Esophagus squamous epithelium (tissue), 5 donors: Measurements from ENCODE around the gene NLGN2. TPM values are rescaled to one million over a fixed set of nuclear protein-coding genes. Genes with fewer than 3 reads are reported as not detected.
"Not testable (repeated sequence)": the region's sequence is repeated elsewhere in the genome, so short reads cannot be mapped to it uniquely, and the experiment has no call there.

Experiments
- DNase-seq: peaks from one replicate; lab custom pipeline; 2025; lab: John Stamatoyannopoulos, UW
- H3K27ac ChIP-seq, 4 donors: fragments of 200-600 bp; sonication (generic); one replicate each; pipeline ENCODE4 v1.5.1; 2016 to 2019; ENCODE audit warnings: mild to moderate bottlenecking in 1 of 4
- H3K27me3 ChIP-seq, 4 donors: fragments of 200-600 bp; sonication (generic); 1 replicate in 3 of 4; 2 replicates in 1 of 4; pipeline versions ENCODE4 v1.5.1 to v1.6.0; 2017 to 2021; ENCODE audit warnings: antibody characterized with exemption in 1 of 4
- H3K36me3 ChIP-seq, 3 donors: fragments of 200-600 bp; sonication (generic); one replicate each; pipeline ENCODE4 v1.5.1; 2016 to 2019
- H3K4me1 ChIP-seq, 3 donors: fragments of 200-600 bp; sonication (generic); one replicate each; pipeline ENCODE4 v1.5.1; 2017 to 2019
- H3K4me3 ChIP-seq, 4 donors: fragments of 200-600 bp; sonication (generic); 1 replicate in 3 of 4; 2 replicates in 1 of 4; pipeline ENCODE4 v1.5.1; 2016 to 2019; ENCODE audit warnings: mild to moderate bottlenecking in 2 of 4, moderate library complexity in 1 of 4
- H3K9me3 ChIP-seq, 3 donors: fragments of 200-600 bp; sonication (generic); one replicate each; pipeline ENCODE4 v1.5.1; 2016 to 2019
- POLR2A ChIP-seq, 4 donors: fragments of 450-650 bp; IDR thresholded peaks; one replicate each; pipeline ENCODE4 v1.6.1; 2017; ENCODE audit warnings: antibody characterized with exemption in 4 of 4, mild to moderate bottlenecking in 4 of 4, moderate library complexity in 3 of 4
- WGBS, 2 donors: methylation state at CpG; one replicate each; pipeline ENCODE4 v1.1.5; 2018; 5-methylcytosine and 5-hydroxymethylcytosine counted together
- intact Hi-C: fragments of 100-400 bp; cut with DNase I; formaldehyde crosslinking; loops from one replicate; pipeline ENCODE4 v1.15.0; 2022
- total RNA-seq, 4 donors: library from RNA; depleted of rRNA; stranded (reverse); fragments of >200 nt; gene quantifications; one replicate each; pipeline ENCODE4 v1.1.0, GENCODE V29; 2016
- TF ChIP-seq, protein P1 (sequence below), 6 experiments: fragments of 450-650 bp in 4 of 6; fragments of 200-600 bp in 2 of 6; sonication (generic) in 2 of 6; IDR thresholded peaks; one replicate each; pipeline ENCODE4 v1.5.1; 2016 to 2019; ENCODE audit warnings: antibody characterized with exemption in 6 of 6, mild to moderate bottlenecking in 4 of 6, moderate library complexity in 4 of 6
- donor health status: DM: yes; HTN: yes; CAD: no.

The NLGN2 gene
- total RNA-seq, 4 donors from 2014 or later: 1.4 to 5.3 (median 2.0) TPM

DNA sequence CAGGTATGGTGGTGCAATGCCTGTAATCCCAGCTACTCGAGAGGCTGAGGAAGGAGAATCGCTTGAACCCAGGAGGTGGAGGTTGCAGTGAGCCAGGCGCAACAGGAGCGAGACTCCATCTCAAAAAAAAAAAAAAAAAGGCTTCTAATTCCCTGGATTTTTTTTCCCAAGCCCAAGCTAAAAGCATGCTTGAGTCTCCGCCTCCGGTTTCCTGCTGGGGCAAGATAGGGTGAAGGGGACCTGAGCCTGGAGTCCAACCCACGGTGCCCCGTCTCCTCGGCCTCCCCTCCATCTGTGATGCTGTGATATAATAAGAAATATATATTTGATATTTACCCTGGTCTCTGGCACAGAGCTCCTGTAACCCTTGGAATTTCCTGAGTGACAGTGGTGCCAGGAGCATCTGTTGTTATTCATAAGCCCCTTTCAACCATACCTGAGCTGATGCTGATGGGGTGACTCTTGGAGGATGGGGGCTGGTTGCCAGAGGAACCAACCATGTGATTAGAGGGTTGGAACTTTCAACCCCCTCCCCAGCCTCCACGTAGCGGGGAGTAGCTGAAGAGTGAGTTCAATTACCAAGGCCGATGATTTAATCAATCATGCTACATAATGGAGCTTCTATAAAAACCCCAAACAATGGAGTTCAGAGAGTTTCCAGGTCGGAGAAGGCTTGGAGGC lies 39.6 kb upstream of the NLGN2 start:
- intact Hi-C loops: no loop called here
- WGBS, 2 donors: 70 to 72% methylated on average over 13 of the region's 13 CpGs

DNA sequence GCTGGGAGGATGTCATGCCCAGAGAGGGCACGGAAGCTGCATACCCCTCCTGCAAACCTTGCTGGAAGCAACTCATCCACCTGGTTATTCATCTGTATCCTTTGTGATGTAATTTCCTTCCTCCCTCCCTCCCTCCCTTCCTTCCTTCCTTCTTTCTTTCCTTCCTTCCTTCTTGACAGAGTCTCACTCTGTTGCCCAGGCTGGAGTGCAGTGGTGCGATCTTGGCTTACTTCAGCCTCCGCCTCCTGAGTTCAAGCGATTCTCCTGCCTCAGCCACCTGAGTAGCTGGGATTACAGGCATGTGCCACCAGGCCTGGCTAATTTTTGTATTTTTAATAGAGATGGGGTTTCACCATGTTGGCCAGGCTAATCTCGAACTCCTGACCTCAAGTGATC lies 39.0 kb upstream of the NLGN2 start:
- H3K27me3 ChIP-seq, H3K9me3 ChIP-seq, H3K27ac ChIP-seq, intact Hi-C loops, DNase-seq, H3K4me3 ChIP-seq, H3K36me3 ChIP-seq, H3K4me1 ChIP-seq: not testable (repeated sequence)
- 82 to 85% methylated on average over 5 of the region's 5 CpGs for WGBS, 2 donors

More for the DNA sequence above, 39.6 kb upstream of the NLGN2 start:
- no peaks in the 10 kb centered on the region for H3K9me3 ChIP-seq
- H3K4me1 ChIP-seq: no peaks in the 10 kb centered on the region
- H3K36me3 ChIP-seq: no peaks in the 10 kb centered on the region
- TF ChIP-seq POLR2A (IDR thresholded peaks at IDR 0.05): no peak
- TF ChIP-seq, protein P1, sequence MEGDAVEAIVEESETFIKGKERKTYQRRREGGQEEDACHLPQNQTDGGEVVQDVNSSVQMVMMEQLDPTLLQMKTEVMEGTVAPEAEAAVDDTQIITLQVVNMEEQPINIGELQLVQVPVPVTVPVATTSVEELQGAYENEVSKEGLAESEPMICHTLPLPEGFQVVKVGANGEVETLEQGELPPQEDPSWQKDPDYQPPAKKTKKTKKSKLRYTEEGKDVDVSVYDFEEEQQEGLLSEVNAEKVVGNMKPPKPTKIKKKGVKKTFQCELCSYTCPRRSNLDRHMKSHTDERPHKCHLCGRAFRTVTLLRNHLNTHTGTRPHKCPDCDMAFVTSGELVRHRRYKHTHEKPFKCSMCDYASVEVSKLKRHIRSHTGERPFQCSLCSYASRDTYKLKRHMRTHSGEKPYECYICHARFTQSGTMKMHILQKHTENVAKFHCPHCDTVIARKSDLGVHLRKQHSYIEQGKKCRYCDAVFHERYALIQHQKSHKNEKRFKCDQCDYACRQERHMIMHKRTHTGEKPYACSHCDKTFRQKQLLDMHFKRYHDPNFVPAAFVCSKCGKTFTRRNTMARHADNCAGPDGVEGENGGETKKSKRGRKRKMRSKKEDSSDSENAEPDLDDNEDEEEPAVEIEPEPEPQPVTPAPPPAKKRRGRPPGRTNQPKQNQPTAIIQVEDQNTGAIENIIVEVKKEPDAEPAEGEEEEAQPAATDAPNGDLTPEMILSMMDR (IDR thresholded peaks at IDR 0.05): no peak
- no peak overlapping the region for H3K27ac ChIP-seq
- DNase-seq: no peak
- H3K27me3 ChIP-seq: no peaks in the 10 kb centered on the region
- H3K4me3 ChIP-seq: no peak overlapping the region

DNA sequence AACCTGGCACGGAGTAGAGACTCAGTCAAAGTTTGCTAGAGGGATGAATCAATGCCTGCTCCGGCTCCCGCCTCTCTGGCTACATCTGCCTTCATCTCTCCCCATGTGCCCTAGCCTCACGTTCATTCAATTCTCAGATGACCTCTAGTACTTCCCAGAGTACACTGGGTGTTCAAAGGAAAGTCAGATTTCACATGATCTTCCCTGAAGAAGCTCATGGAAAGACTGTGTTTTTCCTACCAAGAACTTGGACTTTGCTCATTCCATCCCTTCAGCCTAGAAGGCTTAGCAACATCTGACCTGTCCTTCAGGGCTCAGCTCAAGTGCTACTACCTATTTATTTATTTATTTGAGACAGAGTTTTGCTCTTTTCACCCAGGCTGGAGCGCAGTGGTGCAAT lies 37.8 kb upstream of the NLGN2 start:
- H3K27me3 ChIP-seq: no peaks in the 10 kb centered on the region
- H3K4me1 ChIP-seq: no peaks in the 10 kb centered on the region
- TF ChIP-seq, protein P1 (IDR thresholded peaks at IDR 0.05): no peak
- no peak for TF ChIP-seq POLR2A (IDR thresholded peaks at IDR 0.05)
- no peak for DNase-seq
- no peak overlapping the region for H3K27ac ChIP-seq
- 72 to 73% methylated on average over 4 to 5 of the region's 5 CpGs for WGBS, 2 donors
- intact Hi-C loops: no loop called here
- H3K4me3 ChIP-seq: no peak overlapping the region
- no peaks in the 10 kb centered on the region for H3K36me3 ChIP-seq
- no peaks in the 10 kb centered on the region for H3K9me3 ChIP-seq

DNA sequence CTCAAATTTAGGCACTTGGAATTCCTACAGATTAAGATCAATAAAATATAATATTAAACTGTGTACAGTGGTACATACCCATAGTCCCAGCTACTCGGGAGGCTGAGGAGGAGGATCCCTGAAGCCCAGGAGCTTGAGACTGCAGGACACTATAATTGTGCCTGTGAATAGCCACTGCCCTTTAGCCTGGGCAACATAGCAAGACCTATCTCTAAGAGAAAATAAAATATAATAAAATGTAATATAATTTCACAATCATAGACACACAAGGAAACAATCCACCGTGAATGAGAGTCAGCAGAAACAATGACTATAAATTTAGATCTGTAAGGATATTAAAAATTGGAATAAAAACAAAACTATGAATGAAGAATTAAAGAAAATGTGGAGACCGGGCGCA lies 36.8 kb upstream of the NLGN2 start:
- H3K4me3 ChIP-seq: no peak overlapping the region
- H3K9me3 ChIP-seq: no peaks in the 10 kb centered on the region
- no peak overlapping the region for H3K27ac ChIP-seq
- intact Hi-C loops: no loop called here
- H3K27me3 ChIP-seq: no peaks in the 10 kb centered on the region
- H3K36me3 ChIP-seq: no peaks in the 10 kb centered on the region
- TF ChIP-seq, protein P1 (IDR thresholded peaks at IDR 0.05): no peak
- TF ChIP-seq POLR2A (IDR thresholded peaks at IDR 0.05): no peak
- no peaks in the 10 kb centered on the region for H3K4me1 ChIP-seq
- WGBS, 2 donors: 67 to 77% methylated on average over 4 of the region's 4 CpGs
- DNase-seq: no peak

DNA sequence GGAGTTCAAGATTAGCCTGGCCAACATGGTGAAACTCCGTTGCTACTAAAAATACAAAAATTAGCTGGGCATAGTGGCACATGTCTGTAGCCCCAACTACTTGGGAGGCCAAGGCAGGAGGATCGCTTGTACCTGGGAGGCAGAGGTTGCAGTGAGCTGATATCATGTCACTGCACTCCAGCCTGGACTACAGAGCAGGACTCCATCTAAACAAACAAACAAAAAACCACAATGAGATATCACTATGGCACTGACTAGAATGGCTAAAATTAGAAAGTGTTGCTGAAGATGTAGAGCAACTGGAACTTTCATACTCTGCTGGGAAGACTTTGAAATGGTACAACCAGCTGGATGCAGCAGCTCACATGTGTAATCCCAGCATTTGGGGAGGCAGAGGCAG lies 33.3 kb upstream of the NLGN2 start:
- no peaks in the 10 kb centered on the region for H3K4me1 ChIP-seq
- H3K27me3 ChIP-seq: no peaks in the 10 kb centered on the region
- H3K27ac ChIP-seq: no peak overlapping the region
- H3K36me3 ChIP-seq: no peaks in the 10 kb centered on the region
- 83 to 88% methylated on average over 2 of the region's 2 CpGs for WGBS, 2 donors
- intact Hi-C loops: no loop called here
- TF ChIP-seq POLR2A (IDR thresholded peaks at IDR 0.05): no peak
- TF ChIP-seq, protein P1 (IDR thresholded peaks at IDR 0.05): no peak
- no peak for DNase-seq
- H3K4me3 ChIP-seq: no peak overlapping the region
- peaks cover 0 to 5% (median 0%) of the 10 kb centered on the region in 3 donors for H3K9me3 ChIP-seq
